KMS-11 (cell line): ENCODE data around the gene OR6K3.
A peak's percentile ranks its signal among the peaks of the same experiment; 100 is the strongest.

Source experiments
- H2AFZ ChIP-seq: fragments of 200-600 bp; sonication (generic); 2 replicates; pipeline ENCODE4 v1.6.1; 2016; ENCODE audit warnings: antibody characterized with exemption, mixed run types, low read depth
- H3K27ac ChIP-seq: fragments of 200-600 bp; sonication (generic); 2 replicates; pipeline ENCODE4 v1.6.1; 2016; ENCODE audit warnings: mild to moderate bottlenecking, mixed run types
- H3K27me3 ChIP-seq: fragments of 200-600 bp; sonication (generic); 2 replicates; pipeline ENCODE4 v1.6.1; 2017; ENCODE audit warnings: mild to moderate bottlenecking, low read depth, mixed run types, moderate library complexity; ENCODE audit not compliant: insufficient read depth
- H3K36me3 ChIP-seq: fragments of 200-600 bp; sonication (generic); 2 replicates; pipeline ENCODE4 v1.6.1; 2017; ENCODE audit warnings: mild to moderate bottlenecking, mixed run types; ENCODE audit not compliant: insufficient read depth
- H3K4me1 ChIP-seq: fragments of 200-600 bp; sonication (generic); 2 replicates; pipeline ENCODE4 v1.6.1; 2016; ENCODE audit warnings: mild to moderate bottlenecking, low read depth, mixed run types; ENCODE audit not compliant: poor library complexity, severe bottlenecking
- H3K4me2 ChIP-seq: fragments of 200-600 bp; sonication (generic); 2 replicates; pipeline ENCODE4 v1.7.0; 2016; ENCODE audit warnings: mild to moderate bottlenecking, mixed run types
- H3K4me3 ChIP-seq: fragments of 200-600 bp; sonication (generic); IDR thresholded peaks from 2 replicates; pipeline ENCODE4 v1.6.1; 2017; ENCODE audit warnings: low read depth, low read length, mixed read lengths; ENCODE audit not compliant: insufficient read depth
- H3K79me2 ChIP-seq: fragments of 200-600 bp; sonication (generic); 2 replicates; pipeline ENCODE4 v1.6.1; 2016; ENCODE audit warnings: low read depth, mixed run types; ENCODE audit not compliant: insufficient read depth
- H3K9ac ChIP-seq: fragments of 200-600 bp; sonication (generic); 2 replicates; pipeline ENCODE4 v1.6.1; 2016; ENCODE audit warnings: mild to moderate bottlenecking, mixed run types
- H4K20me1 ChIP-seq: fragments of 200-600 bp; sonication (generic); 2 replicates; pipeline ENCODE4 v1.6.1; 2016; ENCODE audit warnings: mild to moderate bottlenecking, mixed run types; ENCODE audit not compliant: insufficient read depth
- TF ChIP-seq, protein P1 (sequence below): fragments of 200-600 bp; sonication (generic); conservative IDR thresholded peaks from 2 replicates; pipeline ENCODE4 v1.6.1; 2017; ENCODE audit warnings: low read depth, mild to moderate bottlenecking, antibody characterized with exemption, low read length, moderate library complexity, mixed read lengths

OR6K3 gene

DNA sequence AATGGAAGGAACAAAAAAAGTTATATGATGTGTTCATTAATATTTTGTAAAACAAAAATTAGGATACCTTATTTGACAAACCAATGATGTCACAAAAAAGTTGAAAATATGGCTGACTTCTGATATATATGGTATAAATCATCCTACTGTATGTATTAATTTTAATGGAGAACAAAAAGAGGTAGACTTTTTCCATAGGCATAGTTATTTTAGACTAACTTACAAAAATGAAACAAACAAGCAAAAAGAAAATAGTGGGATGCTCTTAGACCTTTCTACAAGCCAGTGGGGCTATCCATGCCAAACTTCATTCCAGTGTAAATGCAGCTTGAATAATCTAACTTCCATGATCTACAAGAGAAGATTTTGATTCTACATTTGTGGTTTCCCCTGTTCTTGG, 33.5 kb downstream of the OR6K3 start:
- Histone ChIP-seq H4K20me1 (no peaks in the 10 kb centered on the region), H3K27me3 (no peaks in the 10 kb centered on the region), H3K36me3 (no peaks in the 10 kb centered on the region), H3K27ac (no peak overlapping the region), H3K4me1 (peaks cover 9% of the 10 kb centered on the region), H2AFZ (no peak overlapping the region; the same call in 1 of the 2 replicates), H3K4me2 (peak overlapping the region; percentile 7; the same call in 1 of the 2 replicates), H3K9ac (no peak overlapping the region), H3K79me2 (no peaks in the 10 kb centered on the region), H3K4me3 (peak overlapping the region; percentile 56)
- TF ChIP-seq, protein P1, sequence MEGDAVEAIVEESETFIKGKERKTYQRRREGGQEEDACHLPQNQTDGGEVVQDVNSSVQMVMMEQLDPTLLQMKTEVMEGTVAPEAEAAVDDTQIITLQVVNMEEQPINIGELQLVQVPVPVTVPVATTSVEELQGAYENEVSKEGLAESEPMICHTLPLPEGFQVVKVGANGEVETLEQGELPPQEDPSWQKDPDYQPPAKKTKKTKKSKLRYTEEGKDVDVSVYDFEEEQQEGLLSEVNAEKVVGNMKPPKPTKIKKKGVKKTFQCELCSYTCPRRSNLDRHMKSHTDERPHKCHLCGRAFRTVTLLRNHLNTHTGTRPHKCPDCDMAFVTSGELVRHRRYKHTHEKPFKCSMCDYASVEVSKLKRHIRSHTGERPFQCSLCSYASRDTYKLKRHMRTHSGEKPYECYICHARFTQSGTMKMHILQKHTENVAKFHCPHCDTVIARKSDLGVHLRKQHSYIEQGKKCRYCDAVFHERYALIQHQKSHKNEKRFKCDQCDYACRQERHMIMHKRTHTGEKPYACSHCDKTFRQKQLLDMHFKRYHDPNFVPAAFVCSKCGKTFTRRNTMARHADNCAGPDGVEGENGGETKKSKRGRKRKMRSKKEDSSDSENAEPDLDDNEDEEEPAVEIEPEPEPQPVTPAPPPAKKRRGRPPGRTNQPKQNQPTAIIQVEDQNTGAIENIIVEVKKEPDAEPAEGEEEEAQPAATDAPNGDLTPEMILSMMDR, result no peak

DNA sequence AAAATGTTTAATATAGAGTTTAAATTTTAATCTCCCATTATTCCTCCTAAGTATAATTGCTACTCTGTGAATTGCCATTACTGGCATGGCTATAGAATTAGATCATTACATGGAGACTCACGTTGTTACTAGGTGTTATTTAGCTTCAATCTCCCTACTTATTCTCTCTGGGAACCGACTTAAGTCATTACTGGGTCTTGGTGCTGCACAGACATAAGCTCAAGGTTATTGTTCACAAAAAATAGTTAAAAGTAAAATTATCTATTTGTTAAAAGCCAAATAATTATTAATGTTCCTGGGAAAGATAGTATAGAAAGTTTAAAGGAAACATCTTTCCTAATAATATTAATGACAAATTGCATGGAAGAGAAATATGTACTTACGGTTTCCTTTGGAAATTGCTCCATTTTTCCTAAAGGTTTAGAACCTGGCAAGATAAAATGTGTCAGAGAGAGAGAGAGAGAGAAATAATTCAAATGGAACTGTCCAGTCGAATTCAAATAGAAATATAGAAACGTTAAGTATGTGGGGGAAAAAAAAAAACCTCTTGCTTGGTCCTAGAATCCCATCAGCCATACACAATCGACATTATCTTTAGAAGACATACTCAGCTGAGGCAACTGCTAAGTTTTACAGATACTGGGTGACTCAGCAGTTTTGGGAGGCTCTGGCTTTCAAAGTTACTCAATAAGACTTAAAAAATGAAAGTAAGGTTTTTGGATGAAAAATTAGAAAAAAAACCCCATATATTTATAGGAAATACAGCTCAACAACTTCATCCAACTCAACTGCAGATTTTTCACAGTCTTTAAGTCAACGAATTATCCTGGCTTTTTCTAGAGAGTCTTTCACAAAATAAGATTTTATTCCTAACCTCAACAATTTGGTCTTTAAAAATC, 34.2 kb downstream of the OR6K3 start, which contains the start of gene SPTA1:
SPTA1 (minus strand) TSS at position 605 of the 899 bp plus-strand sequence; CDS start at position 407, 198 bp downstream.
- Histone ChIP-seq H3K36me3 (no peaks in the 10 kb centered on the region), H3K27me3 (no peaks in the 10 kb centered on the region), H3K4me1 (peaks cover 9% of the 10 kb centered on the region), H2AFZ (peak within 1 kb of the TSS; percentile 25; the same call in 1 of the 2 replicates), H4K20me1 (no peaks in the 10 kb centered on the region), H3K79me2 (no peaks in the 10 kb centered on the region), H3K4me3 (peak within 1 kb of the TSS; percentile 56), H3K9ac (no peak within 1 kb of the TSS), H3K27ac (no peak within 1 kb of the TSS), H3K4me2 (peak within 1 kb of the TSS; percentile 7)
- TF ChIP-seq, protein P1, result no peak

DNA sequence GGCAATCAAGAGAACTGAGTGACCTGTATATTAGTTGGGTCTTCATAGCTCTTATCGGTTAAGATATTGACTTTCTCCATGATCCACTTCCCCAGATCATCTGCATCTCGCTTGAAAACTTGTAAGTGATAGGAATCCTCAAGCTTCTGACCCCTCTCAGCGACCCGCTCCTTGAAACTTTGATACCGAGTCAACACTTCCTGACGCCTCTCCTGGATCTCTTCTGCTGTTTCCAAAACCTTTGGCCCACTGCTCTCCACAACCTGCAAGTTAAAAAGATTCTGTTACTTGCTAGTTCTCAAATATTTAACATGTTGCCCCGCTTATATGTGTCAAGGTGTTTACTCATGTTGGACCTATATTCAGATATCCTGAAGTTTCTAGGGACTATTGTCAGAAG, 35.4 kb downstream of the OR6K3 start:
- Histone ChIP-seq H3K9ac (no peak overlapping the region), H4K20me1 (no peaks in the 10 kb centered on the region), H3K4me3 (no peak overlapping the region), H3K4me1 (peaks cover 9% of the 10 kb centered on the region), H2AFZ (no peak overlapping the region), H3K27ac (no peak overlapping the region), H3K27me3 (no peaks in the 10 kb centered on the region), H3K36me3 (no peaks in the 10 kb centered on the region), H3K4me2 (no peak overlapping the region), H3K79me2 (no peaks in the 10 kb centered on the region)
- TF ChIP-seq, protein P1, result no peak

DNA sequence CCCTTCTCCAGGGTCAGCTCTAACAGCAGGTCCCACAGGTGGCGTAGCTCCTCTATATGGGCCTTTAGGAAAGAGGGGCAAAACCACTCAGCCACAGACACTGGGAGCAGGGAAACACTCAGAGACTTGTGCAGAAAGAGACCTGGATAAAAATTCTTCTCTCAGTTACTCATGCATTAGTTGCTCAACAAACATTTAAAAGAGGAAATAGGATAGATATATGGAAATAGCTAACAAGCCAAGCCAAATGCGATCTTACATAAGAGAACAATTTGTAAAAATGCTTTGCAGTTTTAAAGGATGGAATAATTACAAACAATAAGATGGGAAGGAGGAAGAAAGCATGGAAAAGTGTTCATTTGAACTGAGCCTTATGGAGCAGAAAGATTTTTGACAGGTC, 38.9 kb downstream of the OR6K3 start:
- Histone ChIP-seq H3K36me3 (no peaks in the 10 kb centered on the region), H2AFZ (no peak overlapping the region), H4K20me1 (no peaks in the 10 kb centered on the region), H3K27ac (no peak overlapping the region), H3K4me1 (peaks cover 6% of the 10 kb centered on the region), H3K9ac (no peak overlapping the region), H3K79me2 (no peaks in the 10 kb centered on the region), H3K4me3 (no peak overlapping the region), H3K4me2 (no peak overlapping the region), H3K27me3 (no peaks in the 10 kb centered on the region)
- TF ChIP-seq, protein P1, result no peak
